ENCODE data around the gene ADD1.

The ADD1 gene

GRCh38 chr4:2924765-2925301 is 81.2 kb downstream of the ADD1 start:
- DNase-seq, result no peak

GRCh38 chr4:2925496-2925895 is 81.9 kb downstream of the ADD1 start:
- no peak for DNase-seq

- DNase-seq, result no peak
Measured at GRCh38 chr4:2925931-2926860, 82.6 kb downstream of the ADD1 start.

GRCh38 chr4:2927016-2927695 is 83.5 kb downstream of the ADD1 start:
- DNase-seq, result no peak

GRCh38 chr4:2927696-2928075 is 84.0 kb downstream of the ADD1 start:
- DNase-seq, result no peak

- no peak for DNase-seq
Measured at GRCh38 chr4:2928242-2929176, 84.9 kb downstream of the ADD1 start.

GRCh38 chr4:2929469-2929868 is 85.8 kb downstream of the ADD1 start:
- DNase-seq, result no peak

- DNase-seq, result no peak
Measured at GRCh38 chr4:2930135-2930757, 86.6 kb downstream of the ADD1 start.

- DNase-seq, result no peak
Measured at GRCh38 chr4:2930758-2931511, 87.3 kb downstream of the ADD1 start.

GRCh38 chr4:2931512-2932301 is 88.1 kb downstream of the ADD1 start:
- DNase-seq, result peak; percentile 79

GRCh38 chr4:2932321-2932950 is 88.8 kb downstream of the ADD1 start:
- DNase-seq, result no peak

- DNase-seq, result peak; percentile 54
Measured at GRCh38 chr4:2932951-2933565, 89.4 kb downstream of the ADD1 start.

GRCh38 chr4:2933566-2934076 is 90.0 kb downstream of the ADD1 start:
- DNase-seq, result no peak

GRCh38 chr4:2934077-2934812 is 90.6 kb downstream of the ADD1 start:
- DNase-seq, result peak; percentile 59

GRCh38 chr4:2934813-2935761 is 91.4 kb downstream of the ADD1 start:
- peak; percentile 98 for DNase-seq

GRCh38 chr4:2935762-2936743 is 92.4 kb downstream of the ADD1 start:
- peak; percentile 96 for DNase-seq

Data from activated CD4-positive, alpha-beta T cell treated with anti-CD3 and anti-CD28 coated beads, Interleukin-10, Interleukin-2, amounts not matched to agents 100 ng/mL and 50 ng/mL, durations not matched to agents 16 hours and 8 hours (primary cell).